ENCODE data around the gene SCRT2. TPM values are rescaled to one million over a fixed set of nuclear protein-coding genes. Genes with fewer than 3 reads are reported as not detected.

The SCRT2 gene
- total RNA-seq, 1 donor from 2014 or later: not detected

Other genes starting within 250 kb of the SCRT2 start
- 14.1 TPM for gene TBC1D20, start 213.3 kb downstream of the SCRT2 start, total RNA-seq
- 112 TPM for gene CSNK2A1, start 132.0 kb downstream of the SCRT2 start, total RNA-seq
- 2.1 TPM for gene TCF15, start 65.5 kb downstream of the SCRT2 start, total RNA-seq
- gene SRXN1, start 22.6 kb downstream of the SCRT2 start, total RNA-seq: 11.0 TPM
- not detected for gene SLC52A3, start 92.7 kb upstream of the SCRT2 start, total RNA-seq
- 7.3 TPM for gene FAM110A, start 157.9 kb upstream of the SCRT2 start, total RNA-seq
- gene ANGPT4, start 240.5 kb upstream of the SCRT2 start, total RNA-seq: under 0.01 TPM

All from skeletal muscle tissue (tissue), 1 donor.